Mammary epithelial cell (primary cell): Measurements from ENCODE around the gene P2RY11.

Experiments
- EZH2 ChIP-seq: IDR thresholded peaks from 2 replicates; pipeline ENCODE4 v1.6.1; 2012; ENCODE audit warnings: low read length, inconsistent platforms, borderline replicate concordance
- TF ChIP-seq, protein P1 (sequence below), 2 donors: IDR thresholded peaks in 1 of 2; conservative IDR thresholded peaks in 1 of 2; 2 replicates each; pipeline ENCODE4 v1.5.1; 2011 to 2012; ENCODE audit warnings: inconsistent platforms in 2 of 2, low read length in 2 of 2, mild to moderate bottlenecking in 2 of 2, control low read depth in 1 of 2, low read depth in 1 of 2; ENCODE audit not compliant: insufficient read depth in 1 of 2; ENCODE audit errors: extremely low read depth in 1 of 2

DNA sequence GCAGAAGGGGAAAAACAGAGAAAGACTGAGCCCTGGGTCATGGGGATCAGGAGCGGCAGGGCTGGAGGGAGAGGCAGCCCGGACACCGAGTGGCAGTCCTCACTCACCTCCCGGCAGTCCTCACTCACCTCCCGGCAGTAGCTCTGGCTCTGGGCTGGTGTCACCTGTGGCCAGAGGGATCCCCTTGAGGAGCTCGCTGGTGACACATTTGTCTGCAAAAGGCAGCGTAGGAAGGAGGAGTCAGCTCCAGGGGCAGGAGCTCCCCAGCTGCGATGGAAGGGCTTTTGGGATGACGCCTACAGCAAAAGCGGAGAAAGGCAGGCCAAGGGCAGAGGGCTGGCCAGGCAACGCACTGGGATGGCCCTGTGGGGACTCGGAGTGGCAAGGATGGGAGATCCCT, 7.5 kb downstream of the P2RY11 start:
- TF ChIP-seq, protein P1, sequence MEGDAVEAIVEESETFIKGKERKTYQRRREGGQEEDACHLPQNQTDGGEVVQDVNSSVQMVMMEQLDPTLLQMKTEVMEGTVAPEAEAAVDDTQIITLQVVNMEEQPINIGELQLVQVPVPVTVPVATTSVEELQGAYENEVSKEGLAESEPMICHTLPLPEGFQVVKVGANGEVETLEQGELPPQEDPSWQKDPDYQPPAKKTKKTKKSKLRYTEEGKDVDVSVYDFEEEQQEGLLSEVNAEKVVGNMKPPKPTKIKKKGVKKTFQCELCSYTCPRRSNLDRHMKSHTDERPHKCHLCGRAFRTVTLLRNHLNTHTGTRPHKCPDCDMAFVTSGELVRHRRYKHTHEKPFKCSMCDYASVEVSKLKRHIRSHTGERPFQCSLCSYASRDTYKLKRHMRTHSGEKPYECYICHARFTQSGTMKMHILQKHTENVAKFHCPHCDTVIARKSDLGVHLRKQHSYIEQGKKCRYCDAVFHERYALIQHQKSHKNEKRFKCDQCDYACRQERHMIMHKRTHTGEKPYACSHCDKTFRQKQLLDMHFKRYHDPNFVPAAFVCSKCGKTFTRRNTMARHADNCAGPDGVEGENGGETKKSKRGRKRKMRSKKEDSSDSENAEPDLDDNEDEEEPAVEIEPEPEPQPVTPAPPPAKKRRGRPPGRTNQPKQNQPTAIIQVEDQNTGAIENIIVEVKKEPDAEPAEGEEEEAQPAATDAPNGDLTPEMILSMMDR (conservative IDR thresholded peaks at IDR 0.05 in 1 of 2, IDR thresholded peaks at IDR 0.05 in 1 of 2; ENCODE audit: extremely low read depth in 1 of 2, insufficient read depth in 1 of 2, low read depth in 1 of 2, low read length in 2 of 2), result no peak
- TF ChIP-seq EZH2, result no peak
